Measurements from ENCODE around the gene SLITRK2.

The SLITRK2 gene

GRCh38 chrX:145848857-145849256 lies 31.2 kb downstream of the SLITRK2 start:
- in situ Hi-C loops (cut with MboI; ENCODE audit: low sequenced_read_pairs): no loop called here

- in situ Hi-C loops (cut with MboI; ENCODE audit: low sequenced_read_pairs): no loop called here
Measured at GRCh38 chrX:145853181-145853580, 35.6 kb downstream of the SLITRK2 start.

- in situ Hi-C loops (cut with MboI; ENCODE audit: low sequenced_read_pairs): no loop called here
Measured at GRCh38 chrX:145856181-145856580, 38.6 kb downstream of the SLITRK2 start.

- in situ Hi-C loops (cut with MboI; ENCODE audit: low sequenced_read_pairs): no loop called here
Measured at GRCh38 chrX:145861818-145862217, 44.2 kb downstream of the SLITRK2 start.

GRCh38 chrX:145865082-145865481 lies 47.5 kb downstream of the SLITRK2 start:
- in situ Hi-C loops (cut with MboI; ENCODE audit: low sequenced_read_pairs): no loop called here
